DOHH2 (cell line): ENCODE measurements around the gene G3BP2.

Experiments
- CTCF ChIP-seq: fragments of 200-600 bp; sonication (generic); IDR thresholded peaks from one replicate; pipeline ENCODE4 v1.5.1; 2014; ENCODE audit warnings: antibody characterized with exemption, mild to moderate bottlenecking, low read depth, low read length; ENCODE audit not compliant: poor library complexity, severe bottlenecking
- EZH2phosphoT487 ChIP-seq: fragments of 200-600 bp; sonication (generic); IDR thresholded peaks from 2 replicates; pipeline ENCODE4 v1.6.1; 2017; ENCODE audit warnings: borderline replicate concordance, mild to moderate bottlenecking, antibody characterized with exemption, low read length, moderate library complexity, mixed read lengths

- TF ChIP-seq CTCF (no peak), EZH2phosphoT487 (no peak)
These were observed 42.0 kb upstream of the G3BP2 start for GRCh38 chr4:75715105-75715799.
